ENCODE results near the gene EPB41L2.

The EPB41L2 gene

GRCh38 chr6:130843575-130844320 is 219.3 kb downstream of the EPB41L2 start:
- Mint-ChIP-seq H3K4me3 (no peak overlapping the region), H3K27me3 (no peaks in the 10 kb centered on the region), H3K36me3 (peaks cover 16 to 25% of the 10 kb centered on the region in 2 donors), H3K4me1 (peaks cover 16 to 20% of the 10 kb centered on the region in 2 donors), H3K9me3 (no peaks in the 10 kb centered on the region), H3K27ac (no peak overlapping the region)
- DNase-seq (no peak), ATAC-seq (replicated peaks) (peak; percentile 53 to 74)

- H3K27ac Mint-ChIP-seq = no peak overlapping the region
- H3K36me3 Mint-ChIP-seq = peaks cover 17 to 22% of the 10 kb centered on the region in 2 donors
- DNase-seq (no peak), ATAC-seq (replicated peaks) (no peak)
- no peaks in the 10 kb centered on the region for H3K27me3 Mint-ChIP-seq
- no peaks in the 10 kb centered on the region for H3K9me3 Mint-ChIP-seq
- H3K4me1 Mint-ChIP-seq = no peaks in the 10 kb centered on the region
- H3K4me3 Mint-ChIP-seq = no peak overlapping the region
Measured at GRCh38 chr6:130841128-130841728, 221.8 kb downstream of the EPB41L2 start.

GRCh38 chr6:130840050-130840449 is 223.0 kb downstream of the EPB41L2 start:
- ATAC-seq (replicated peaks) = no peak
- no peaks in the 10 kb centered on the region for H3K27me3 Mint-ChIP-seq
- no peak overlapping the region for H3K27ac Mint-ChIP-seq
- no peaks in the 10 kb centered on the region for H3K4me1 Mint-ChIP-seq
- no peak overlapping the region for H3K4me3 Mint-ChIP-seq
- peaks cover 14 to 19% of the 10 kb centered on the region in 2 donors for H3K36me3 Mint-ChIP-seq
- DNase-seq = no peak
- no peaks in the 10 kb centered on the region for H3K9me3 Mint-ChIP-seq

- no peak overlapping the region for H3K27ac Mint-ChIP-seq
- no peak for DNase-seq
- no peak for ATAC-seq (replicated peaks)
- H3K4me1 Mint-ChIP-seq = no peaks in the 10 kb centered on the region
- no peaks in the 10 kb centered on the region for H3K27me3 Mint-ChIP-seq
- H3K9me3 Mint-ChIP-seq = no peaks in the 10 kb centered on the region
- peaks cover 14 to 19% of the 10 kb centered on the region in 2 donors for H3K36me3 Mint-ChIP-seq
- no peak overlapping the region for H3K4me3 Mint-ChIP-seq
Measured at GRCh38 chr6:130839379-130839778, 223.7 kb downstream of the EPB41L2 start.

GRCh38 chr6:130838951-130839350 is 224.1 kb downstream of the EPB41L2 start:
- DNase-seq (no peak), ATAC-seq (replicated peaks) (no peak)
- Mint-ChIP-seq H3K27ac (no peak overlapping the region), H3K36me3 (peaks cover 14 to 18% of the 10 kb centered on the region in 2 donors), H3K27me3 (no peaks in the 10 kb centered on the region), H3K4me1 (no peaks in the 10 kb centered on the region), H3K4me3 (no peak overlapping the region), H3K9me3 (no peaks in the 10 kb centered on the region)

- no peaks in the 10 kb centered on the region for H3K27me3 Mint-ChIP-seq
- H3K4me3 Mint-ChIP-seq = no peak overlapping the region
- no peaks in the 10 kb centered on the region for H3K4me1 Mint-ChIP-seq
- peaks cover 14% of the 10 kb centered on the region in 2 donors for H3K36me3 Mint-ChIP-seq
- no peak for DNase-seq
- no peak overlapping the region for H3K27ac Mint-ChIP-seq
- ATAC-seq (replicated peaks) = no peak
- H3K9me3 Mint-ChIP-seq = no peaks in the 10 kb centered on the region
Measured at GRCh38 chr6:130838250-130838860, 224.7 kb downstream of the EPB41L2 start.

GRCh38 chr6:130837067-130837466 is 226.0 kb downstream of the EPB41L2 start:
- H3K9me3 Mint-ChIP-seq = no peaks in the 10 kb centered on the region
- H3K36me3 Mint-ChIP-seq = peaks cover 14 to 18% of the 10 kb centered on the region in 2 donors
- no peak overlapping the region for H3K4me3 Mint-ChIP-seq
- H3K27ac Mint-ChIP-seq = no peak overlapping the region
- no peaks in the 10 kb centered on the region for H3K4me1 Mint-ChIP-seq
- DNase-seq (no peak), ATAC-seq (replicated peaks) (no peak)
- no peaks in the 10 kb centered on the region for H3K27me3 Mint-ChIP-seq

- ATAC-seq (replicated peaks) (no peak), DNase-seq (no peak)
- Mint-ChIP-seq H3K4me3 (no peak overlapping the region), H3K27me3 (no peaks in the 10 kb centered on the region), H3K9me3 (no peaks in the 10 kb centered on the region), H3K27ac (no peak overlapping the region), H3K36me3 (peaks cover 12 to 13% of the 10 kb centered on the region in 2 donors), H3K4me1 (no peaks in the 10 kb centered on the region)
Measured at GRCh38 chr6:130836055-130836640, 226.9 kb downstream of the EPB41L2 start.

- ATAC-seq (replicated peaks) (no peak), DNase-seq (no peak)
- no peak overlapping the region for H3K27ac Mint-ChIP-seq
- no peaks in the 10 kb centered on the region for H3K27me3 Mint-ChIP-seq
- H3K4me3 Mint-ChIP-seq = no peak overlapping the region
- H3K36me3 Mint-ChIP-seq = peaks cover 7 to 12% of the 10 kb centered on the region in 2 donors
- no peaks in the 10 kb centered on the region for H3K4me1 Mint-ChIP-seq
- H3K9me3 Mint-ChIP-seq = no peaks in the 10 kb centered on the region
Measured at GRCh38 chr6:130834482-130835251, 228.4 kb downstream of the EPB41L2 start.

- Mint-ChIP-seq H3K4me1 (no peaks in the 10 kb centered on the region), H3K9me3 (no peaks in the 10 kb centered on the region), H3K4me3 (no peak overlapping the region), H3K27ac (no peak overlapping the region), H3K27me3 (no peaks in the 10 kb centered on the region), H3K36me3 (peaks cover 4 to 12% of the 10 kb centered on the region in 2 donors)
- DNase-seq = no peak
- no peak for ATAC-seq (replicated peaks)
Measured at GRCh38 chr6:130833569-130833968, 229.5 kb downstream of the EPB41L2 start.

- H3K27ac Mint-ChIP-seq = no peak overlapping the region
- ATAC-seq (replicated peaks) = no peak
- H3K27me3 Mint-ChIP-seq = no peaks in the 10 kb centered on the region
- no peaks in the 10 kb centered on the region for H3K9me3 Mint-ChIP-seq
- H3K36me3 Mint-ChIP-seq = peaks cover 4 to 9% of the 10 kb centered on the region in 2 donors
- H3K4me1 Mint-ChIP-seq = no peaks in the 10 kb centered on the region
- no peak for DNase-seq
- no peak overlapping the region for H3K4me3 Mint-ChIP-seq
Measured at GRCh38 chr6:130831607-130832006, 231.4 kb downstream of the EPB41L2 start.

- no peak overlapping the region for H3K4me3 Mint-ChIP-seq
- H3K36me3 Mint-ChIP-seq = peaks cover 4 to 9% of the 10 kb centered on the region in 2 donors
- H3K9me3 Mint-ChIP-seq = no peaks in the 10 kb centered on the region
- H3K4me1 Mint-ChIP-seq = no peaks in the 10 kb centered on the region
- ATAC-seq (replicated peaks) (no peak), DNase-seq (no peak)
- no peak overlapping the region for H3K27ac Mint-ChIP-seq
- H3K27me3 Mint-ChIP-seq = no peaks in the 10 kb centered on the region
Measured at GRCh38 chr6:130829333-130829910, 233.6 kb downstream of the EPB41L2 start.

- H3K27me3 Mint-ChIP-seq = no peaks in the 10 kb centered on the region
- H3K4me3 Mint-ChIP-seq = no peak within 1 kb of the TSS
- H3K36me3 Mint-ChIP-seq = peaks cover 0 to 9% of the 10 kb centered on the region in 2 donors
- no peak for ATAC-seq (replicated peaks)
- H3K4me1 Mint-ChIP-seq = no peaks in the 10 kb centered on the region
- no peaks in the 10 kb centered on the region for H3K9me3 Mint-ChIP-seq
- no peak for DNase-seq
- no peak within 1 kb of the TSS for H3K27ac Mint-ChIP-seq
Measured at GRCh38 chr6:130827247-130828149, 235.5 kb downstream of the EPB41L2 start, which contains the start of gene SMLR1. Gene SMLR1, plus strand, starts transcription at chr6:130827406. Its CDS starts 8 bp downstream, at chr6:130827414.

All from stimulated activated naive B cell treated with anti-CD40 and anti-IgM and Interleukin-4, amounts not matched to agents 10 μg/mL and 1 μg/mL and 100 μg/mL, for 72 hours (primary cell).